Endothelial cell of umbilical vein (primary cell): Measurements from ENCODE around the gene TTLL7.

Source experiments
- CTCF ChIP-seq, 2 donors: IDR thresholded peaks; 1 replicate in 1 of 2; 2 replicates in 1 of 2; pipeline ENCODE4 v1.5.1; 2011; ENCODE audit warnings: low read length in 2 of 2, mild to moderate bottlenecking in 2 of 2, moderate library complexity in 2 of 2, control low read depth in 1 of 2, inconsistent platforms in 1 of 2, low read depth in 1 of 2; ENCODE audit not compliant: insufficient read depth in 1 of 2; ENCODE audit errors: extremely low read depth in 1 of 2
- POLR2A ChIP-seq: IDR thresholded peaks from 2 replicates; pipeline ENCODE4 v1.6.1; 2012; ENCODE audit warnings: low read depth, mild to moderate bottlenecking, control low read depth, low read length
- POLR2AphosphoS5 ChIP-seq: IDR thresholded peaks from 2 replicates; pipeline ENCODE4 v1.6.1; 2012; ENCODE audit warnings: low read depth, mild to moderate bottlenecking, control low read depth, low read length, moderate library complexity; ENCODE audit not compliant: insufficient read depth

- no peak for TF ChIP-seq POLR2AphosphoS5
- TF ChIP-seq CTCF (IDR thresholded peaks at IDR 0.05; ENCODE audit: extremely low read depth in 1 of 2, insufficient read depth in 1 of 2, low read depth in 1 of 2, low read length in 2 of 2), result no peak
- no peak for TF ChIP-seq POLR2A
These were observed 28.8 kb downstream of the TTLL7 start for GRCh38 chr1:83970114-83970513.
